PFSK-1 (cell line): ENCODE data around the gene CEMIP.

ENCODE experiments used
- POLR2AphosphoS5 ChIP-seq: IDR thresholded peaks from 2 replicates; pipeline ENCODE4 v1.6.1; 2012; ENCODE audit warnings: low read depth, mild to moderate bottlenecking, control low read depth, low read length, moderate library complexity
- TAF1 ChIP-seq: IDR thresholded peaks from 2 replicates; pipeline ENCODE4 v1.6.1; 2012; ENCODE audit warnings: low read length, control low read depth, borderline replicate concordance; ENCODE audit not compliant: insufficient read depth

- TF ChIP-seq POLR2AphosphoS5 (no peak), TAF1 (no peak)
These were observed 152.7 kb downstream of the CEMIP start for GRCh38 chr15:80931721-80932512.
